Measurements from ENCODE around the gene SIGLECL1.

DNA sequence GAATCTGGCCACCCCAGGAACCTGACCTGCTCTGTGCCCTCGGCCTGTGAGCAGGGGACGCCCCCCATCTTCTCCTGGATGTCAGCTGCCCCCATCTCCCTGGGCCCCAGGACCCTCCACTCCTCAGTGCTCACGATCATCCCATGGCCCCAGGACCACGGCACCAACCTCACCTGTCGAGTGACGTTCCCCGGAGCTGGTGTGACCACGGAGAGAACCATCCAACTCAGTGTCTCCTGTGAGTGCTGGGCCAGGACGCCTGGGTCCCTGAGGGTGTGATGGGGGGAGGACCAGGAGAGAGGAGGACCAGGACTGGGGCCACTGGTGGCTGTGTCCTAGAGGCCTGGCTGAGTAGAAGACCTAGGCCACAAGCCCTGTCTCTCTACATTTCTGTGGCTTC is 39.0 kb upstream of the SIGLECL1 start:
- TF ChIP-seq, protein P1, sequence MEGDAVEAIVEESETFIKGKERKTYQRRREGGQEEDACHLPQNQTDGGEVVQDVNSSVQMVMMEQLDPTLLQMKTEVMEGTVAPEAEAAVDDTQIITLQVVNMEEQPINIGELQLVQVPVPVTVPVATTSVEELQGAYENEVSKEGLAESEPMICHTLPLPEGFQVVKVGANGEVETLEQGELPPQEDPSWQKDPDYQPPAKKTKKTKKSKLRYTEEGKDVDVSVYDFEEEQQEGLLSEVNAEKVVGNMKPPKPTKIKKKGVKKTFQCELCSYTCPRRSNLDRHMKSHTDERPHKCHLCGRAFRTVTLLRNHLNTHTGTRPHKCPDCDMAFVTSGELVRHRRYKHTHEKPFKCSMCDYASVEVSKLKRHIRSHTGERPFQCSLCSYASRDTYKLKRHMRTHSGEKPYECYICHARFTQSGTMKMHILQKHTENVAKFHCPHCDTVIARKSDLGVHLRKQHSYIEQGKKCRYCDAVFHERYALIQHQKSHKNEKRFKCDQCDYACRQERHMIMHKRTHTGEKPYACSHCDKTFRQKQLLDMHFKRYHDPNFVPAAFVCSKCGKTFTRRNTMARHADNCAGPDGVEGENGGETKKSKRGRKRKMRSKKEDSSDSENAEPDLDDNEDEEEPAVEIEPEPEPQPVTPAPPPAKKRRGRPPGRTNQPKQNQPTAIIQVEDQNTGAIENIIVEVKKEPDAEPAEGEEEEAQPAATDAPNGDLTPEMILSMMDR (IDR thresholded peaks at IDR 0.05): no peak
- no peak for TF ChIP-seq POLR2A (IDR thresholded peaks at IDR 0.05)

Data from uterus (tissue), 2 donors.